ENCODE data around the gene CDC25B. TPM values are rescaled to one million over a fixed set of nuclear protein-coding genes. Genes with fewer than 3 reads are reported as not detected.

Gene CDC25B
- total RNA-seq, 2 donors from 2014 or later = 19.5 to 33.5 TPM

GRCh38 chr20:3760655-3761348 is 35.3 kb upstream of the CDC25B start:
- intact Hi-C loops (cut with DNase I, micrococcal nuclease) = no loop called here
- DNase-seq = no peak
- no peak for ATAC-seq

GRCh38 chr20:3763671-3764601 is 32.2 kb upstream of the CDC25B start:
- DNase-seq = no peak
- ATAC-seq = no peak
- intact Hi-C loops (cut with DNase I, micrococcal nuclease) = no loop called here

GRCh38 chr20:3764659-3765058 is 31.5 kb upstream of the CDC25B start:
- no peak for DNase-seq
- no peak for ATAC-seq
- intact Hi-C loops (cut with DNase I, micrococcal nuclease) = no loop called here

- intact Hi-C loops (cut with DNase I, micrococcal nuclease) = no loop called here
- DNase-seq (no peak), ATAC-seq (no peak)
Measured at GRCh38 chr20:3765171-3765882, 30.8 kb upstream of the CDC25B start.

GRCh38 chr20:3766422-3767109 is 29.5 kb upstream of the CDC25B start:
- DNase-seq = no peak
- intact Hi-C loops (cut with DNase I, micrococcal nuclease) = no loop called here

GRCh38 chr20:3767110-3767426 is 29.0 kb upstream of the CDC25B start:
- peak in 1 of 2 donors; percentile 46 for DNase-seq
- intact Hi-C loops (cut with DNase I, micrococcal nuclease) = no loop called here
- ATAC-seq = peak; percentile 14

More at GRCh38 chr20:3766422-3767109, 29.5 kb upstream of the CDC25B start:
- ATAC-seq = no peak

- DNase-seq (peak; percentile 98 to 99), ATAC-seq (peak; percentile 92)
- intact Hi-C loops (cut with DNase I, micrococcal nuclease) = no loop called here
Measured at GRCh38 chr20:3767427-3768341, 28.4 kb upstream of the CDC25B start, which contains the start of gene ADISSP. Gene ADISSP, minus strand, starts transcription at chr20:3767753. Its CDS starts 7,653 bp downstream, at chr20:3760100.

GRCh38 chr20:3768342-3769130 is 27.6 kb upstream of the CDC25B start:
- intact Hi-C loops (cut with DNase I, micrococcal nuclease) = no loop called here
- DNase-seq (peak; percentile 72 to 84), ATAC-seq (peak; percentile 49)

- ATAC-seq (no peak), DNase-seq (no peak)
- intact Hi-C loops (cut with DNase I, micrococcal nuclease) = no loop called here
Measured at GRCh38 chr20:3771552-3772058, 24.5 kb upstream of the CDC25B start.

GRCh38 chr20:3775457-3776108 is 20.5 kb upstream of the CDC25B start:
- no peak for DNase-seq
- ATAC-seq = no peak
- intact Hi-C loops (cut with DNase I, micrococcal nuclease) = no loop called here

GRCh38 chr20:3777381-3777715 is 18.8 kb upstream of the CDC25B start:
- ATAC-seq = no peak

GRCh38 chr20:3777716-3778629 is 18.1 kb upstream of the CDC25B start:
- intact Hi-C loops (cut with DNase I, micrococcal nuclease) = no loop called here
- peak; percentile 56 for ATAC-seq
- DNase-seq = peak; percentile 66 to 72

More at GRCh38 chr20:3777381-3777715, 18.8 kb upstream of the CDC25B start:
- intact Hi-C loops (cut with DNase I, micrococcal nuclease) = no loop called here
- DNase-seq = peak in 1 of 2 donors; percentile 34

- no peak for ATAC-seq
- DNase-seq = no peak
- intact Hi-C loops (cut with DNase I, micrococcal nuclease) = no loop called here
Measured at GRCh38 chr20:3778976-3779375, 17.1 kb upstream of the CDC25B start.

GRCh38 chr20:3781153-3781910 is 14.8 kb upstream of the CDC25B start, which contains the start of gene SPEF1:
Gene SPEF1, minus strand, starts transcription at chr20:3781448. Its CDS starts 161 bp downstream, at chr20:3781287.
- peak; percentile 79 for ATAC-seq
- peak; percentile 67 to 83 for DNase-seq
- intact Hi-C loops (cut with DNase I, micrococcal nuclease) = no loop called here

GRCh38 chr20:3782597-3782996 is 13.5 kb upstream of the CDC25B start:
- no peak for ATAC-seq

More at GRCh38 chr20:3782597-3782996, 13.5 kb upstream of the CDC25B start:
- intact Hi-C loops (cut with DNase I, micrococcal nuclease) = no loop called here
- no peak for DNase-seq
